HL-60 (cell line): Measurements from ENCODE around the gene CMTM1.

Source experiments
- DNase-seq, 2 experiments: peaks; one replicate each; pipeline ENCODE4 v3.0.0-alpha.2; 2010 to 2020; ENCODE audit warnings: low read depth in 1 of 2, low spot score in 1 of 2
- H3K27ac ChIP-seq: fragments of 250-450 bp; sonication (Bioruptor Pico); replicated peaks from 2 replicates; pipeline ENCODE4 v1.5.1; 2020; ENCODE audit warnings: mild to moderate bottlenecking, moderate library complexity
- H3K27me3 ChIP-seq: fragments of 250-450 bp; sonication (Bioruptor Pico); 2 replicates; pipeline ENCODE4 v1.5.1; 2021; ENCODE audit warnings: mild to moderate bottlenecking, moderate library complexity; ENCODE audit not compliant: insufficient read depth, poor library complexity, severe bottlenecking
- H3K4me3 ChIP-seq: replicated peaks from 2 replicates; pipeline ENCODE4 v1.5.1; 2011; ENCODE audit warnings: mild to moderate bottlenecking, control low read depth, low read length; ENCODE audit not compliant: insufficient read depth
- GABPA ChIP-seq: IDR thresholded peaks from 2 replicates; pipeline ENCODE4 v1.6.1; 2012; ENCODE audit warnings: low read depth
- POLR2AphosphoS5 ChIP-seq: IDR thresholded peaks from 2 replicates; pipeline ENCODE4 v1.6.1; 2012; ENCODE audit warnings: low read depth
- SPI1 ChIP-seq: IDR thresholded peaks from 2 replicates; pipeline ENCODE4 v1.6.1; 2012; ENCODE audit warnings: low read depth, mild to moderate bottlenecking, borderline replicate concordance
- TF ChIP-seq, protein P1 (sequence below): IDR thresholded peaks from 2 replicates; pipeline ENCODE4 v1.6.1; 2012; ENCODE audit warnings: low read depth; ENCODE audit not compliant: insufficient replicate concordance
- TF ChIP-seq, protein P2 (sequence below): IDR thresholded peaks from one replicate; pipeline ENCODE4 v1.5.1; 2011; ENCODE audit warnings: low read length, control low read depth, inconsistent platforms; ENCODE audit not compliant: insufficient read depth

CMTM1 gene

GRCh38 chr16:66569827-66570405 is 3.7 kb downstream of the CMTM1 start:
- Histone ChIP-seq H3K4me3 (no peak overlapping the region), H3K27me3 (no peaks in the 10 kb centered on the region), H3K27ac (no peak overlapping the region)
- TF ChIP-seq POLR2AphosphoS5 (no peak), SPI1 (no peak), GABPA (no peak)
- TF ChIP-seq, protein P1, sequence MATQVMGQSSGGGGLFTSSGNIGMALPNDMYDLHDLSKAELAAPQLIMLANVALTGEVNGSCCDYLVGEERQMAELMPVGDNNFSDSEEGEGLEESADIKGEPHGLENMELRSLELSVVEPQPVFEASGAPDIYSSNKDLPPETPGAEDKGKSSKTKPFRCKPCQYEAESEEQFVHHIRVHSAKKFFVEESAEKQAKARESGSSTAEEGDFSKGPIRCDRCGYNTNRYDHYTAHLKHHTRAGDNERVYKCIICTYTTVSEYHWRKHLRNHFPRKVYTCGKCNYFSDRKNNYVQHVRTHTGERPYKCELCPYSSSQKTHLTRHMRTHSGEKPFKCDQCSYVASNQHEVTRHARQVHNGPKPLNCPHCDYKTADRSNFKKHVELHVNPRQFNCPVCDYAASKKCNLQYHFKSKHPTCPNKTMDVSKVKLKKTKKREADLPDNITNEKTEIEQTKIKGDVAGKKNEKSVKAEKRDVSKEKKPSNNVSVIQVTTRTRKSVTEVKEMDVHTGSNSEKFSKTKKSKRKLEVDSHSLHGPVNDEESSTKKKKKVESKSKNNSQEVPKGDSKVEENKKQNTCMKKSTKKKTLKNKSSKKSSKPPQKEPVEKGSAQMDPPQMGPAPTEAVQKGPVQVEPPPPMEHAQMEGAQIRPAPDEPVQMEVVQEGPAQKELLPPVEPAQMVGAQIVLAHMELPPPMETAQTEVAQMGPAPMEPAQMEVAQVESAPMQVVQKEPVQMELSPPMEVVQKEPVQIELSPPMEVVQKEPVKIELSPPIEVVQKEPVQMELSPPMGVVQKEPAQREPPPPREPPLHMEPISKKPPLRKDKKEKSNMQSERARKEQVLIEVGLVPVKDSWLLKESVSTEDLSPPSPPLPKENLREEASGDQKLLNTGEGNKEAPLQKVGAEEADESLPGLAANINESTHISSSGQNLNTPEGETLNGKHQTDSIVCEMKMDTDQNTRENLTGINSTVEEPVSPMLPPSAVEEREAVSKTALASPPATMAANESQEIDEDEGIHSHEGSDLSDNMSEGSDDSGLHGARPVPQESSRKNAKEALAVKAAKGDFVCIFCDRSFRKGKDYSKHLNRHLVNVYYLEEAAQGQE: no peak
- TF ChIP-seq, protein P2, sequence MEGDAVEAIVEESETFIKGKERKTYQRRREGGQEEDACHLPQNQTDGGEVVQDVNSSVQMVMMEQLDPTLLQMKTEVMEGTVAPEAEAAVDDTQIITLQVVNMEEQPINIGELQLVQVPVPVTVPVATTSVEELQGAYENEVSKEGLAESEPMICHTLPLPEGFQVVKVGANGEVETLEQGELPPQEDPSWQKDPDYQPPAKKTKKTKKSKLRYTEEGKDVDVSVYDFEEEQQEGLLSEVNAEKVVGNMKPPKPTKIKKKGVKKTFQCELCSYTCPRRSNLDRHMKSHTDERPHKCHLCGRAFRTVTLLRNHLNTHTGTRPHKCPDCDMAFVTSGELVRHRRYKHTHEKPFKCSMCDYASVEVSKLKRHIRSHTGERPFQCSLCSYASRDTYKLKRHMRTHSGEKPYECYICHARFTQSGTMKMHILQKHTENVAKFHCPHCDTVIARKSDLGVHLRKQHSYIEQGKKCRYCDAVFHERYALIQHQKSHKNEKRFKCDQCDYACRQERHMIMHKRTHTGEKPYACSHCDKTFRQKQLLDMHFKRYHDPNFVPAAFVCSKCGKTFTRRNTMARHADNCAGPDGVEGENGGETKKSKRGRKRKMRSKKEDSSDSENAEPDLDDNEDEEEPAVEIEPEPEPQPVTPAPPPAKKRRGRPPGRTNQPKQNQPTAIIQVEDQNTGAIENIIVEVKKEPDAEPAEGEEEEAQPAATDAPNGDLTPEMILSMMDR: no peak
- DNase-seq: no peak

DNA sequence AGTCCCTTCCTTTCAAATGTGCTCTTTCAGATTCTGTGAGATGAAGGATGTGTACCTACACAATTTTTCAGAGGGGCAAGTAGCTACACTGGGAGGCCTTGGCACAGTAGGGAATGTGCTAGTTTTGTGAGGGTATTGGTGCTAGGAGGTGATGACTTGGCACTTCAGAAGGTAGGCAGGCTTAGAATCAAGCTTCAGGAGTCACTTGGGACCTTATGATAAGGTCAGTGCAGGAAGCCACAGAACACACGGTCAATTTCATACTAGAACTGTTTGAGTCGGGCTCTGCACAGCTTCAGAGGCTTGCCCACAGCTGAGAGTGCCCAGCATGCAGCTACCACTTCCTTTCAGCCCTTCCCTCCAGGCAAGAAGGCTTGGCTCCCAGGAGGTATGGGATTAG is 6.1 kb downstream of the CMTM1 start:
- Histone ChIP-seq H3K27me3 (no peaks in the 10 kb centered on the region), H3K27ac (no peak overlapping the region), H3K4me3 (no peak overlapping the region)
- TF ChIP-seq, protein P1: no peak
- no peak for DNase-seq

DNA sequence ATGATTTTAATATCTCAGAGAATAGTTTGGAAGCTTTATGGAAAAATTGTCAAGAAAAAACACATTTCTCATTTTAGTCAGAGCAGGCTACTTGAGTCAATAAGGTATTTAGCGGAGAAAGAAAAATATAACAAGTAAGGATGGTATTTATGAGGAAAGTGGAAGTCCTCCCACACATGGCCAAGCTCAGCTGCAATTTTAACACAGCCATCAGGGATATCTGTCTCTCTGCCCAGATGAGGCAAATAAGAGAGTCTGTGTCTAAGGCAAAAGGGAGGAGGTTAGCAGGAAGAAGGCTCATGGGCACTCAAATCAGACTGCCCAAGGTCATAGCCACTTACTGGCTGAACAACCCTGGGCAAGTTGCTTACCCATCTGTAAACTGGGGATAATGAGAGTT is 7.8 kb downstream of the CMTM1 start:
- TF ChIP-seq GABPA: no peak
- TF ChIP-seq, protein P1: no peak
- TF ChIP-seq, protein P2: no peak
- TF ChIP-seq POLR2AphosphoS5: no peak
- TF ChIP-seq SPI1: no peak
- Histone ChIP-seq H3K27me3 (no peaks in the 10 kb centered on the region), H3K4me3 (no peak overlapping the region), H3K27ac (no peak overlapping the region)
- no peak for DNase-seq

DNA sequence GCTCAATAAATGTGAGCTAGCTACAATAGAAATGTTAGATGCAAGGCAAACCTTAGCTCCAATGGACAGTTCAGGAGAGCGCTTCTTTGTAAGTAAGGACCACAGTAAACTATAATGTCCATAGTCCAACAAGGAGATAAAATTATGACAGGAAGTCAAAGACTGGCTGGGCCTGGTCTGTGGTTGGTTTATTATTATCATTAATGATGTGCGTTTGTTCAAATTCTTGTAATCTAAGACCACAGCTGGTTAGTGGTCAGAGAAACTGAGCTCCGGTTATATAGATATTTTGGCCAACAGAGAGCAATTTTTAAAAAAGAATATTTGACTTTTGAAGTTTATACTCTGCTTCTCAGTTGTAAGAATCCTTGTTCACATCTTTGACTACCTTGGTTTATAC is 8.3 kb downstream of the CMTM1 start:
- no peak for DNase-seq
- TF ChIP-seq SPI1 (no peak), POLR2AphosphoS5 (no peak)
- TF ChIP-seq, protein P2: no peak
- TF ChIP-seq, protein P1: no peak
- no peak overlapping the region for H3K27ac ChIP-seq
- H3K27me3 ChIP-seq: no peaks in the 10 kb centered on the region
- H3K4me3 ChIP-seq: no peak overlapping the region
